Endothelial cell of umbilical vein (primary cell): ENCODE results near the gene SV2C. TPM values are rescaled to one million over a fixed set of nuclear protein-coding genes. Genes with fewer than 3 reads are reported as not detected.

Source experiments
- BruUV-seq: library from RNA; stranded (reverse); fragments of 400-500 nt; replicated peaks from 2 replicates; lab custom pipeline; 2021; lab: Mats Ljungman, UMichigan
- CTCF ChIA-PET: fragments of 300-600, 350-600 bp; sonication (Branson Sonifier 250); formaldehyde crosslinking; loops from one replicate; lab custom pipeline; 2021; ENCODE audit warnings: antibody characterized with exemption, inconsistent platforms; lab: Charles Lee
- POLR2A ChIA-PET: fragments of 300-600, 350-600 bp; sonication (Branson Sonifier 250); formaldehyde crosslinking; loops from one replicate; lab custom pipeline; 2021; ENCODE audit warnings: antibody characterized with exemption, inconsistent platforms; lab: Charles Lee
- DNase-seq: peaks from one replicate; pipeline ENCODE4 v3.0.0-alpha.2; 2011; ENCODE audit warnings: low read depth, low spot score
- FAIRE-seq: peaks from 2 replicates; lab custom pipeline; 2011; peaks lifted over from hg19 to GRCh38; lab: Jason Lieb, UNC
- H2AFZ ChIP-seq: 2 replicates; pipeline ENCODE4 v1.6.0; 2012; ENCODE audit warnings: low read depth, low read length, control low read depth, inconsistent platforms
- H3K27ac ChIP-seq: 2 replicates; pipeline ENCODE4 v1.5.1; 2011; ENCODE audit warnings: low read depth, mild to moderate bottlenecking, control low read depth, low read length, moderate library complexity; ENCODE audit not compliant: insufficient read depth
- H3K27me3 ChIP-seq, 2 experiments: 2 replicates each; pipeline versions ENCODE4 v1.6.0 to v1.6.1; 2011; ENCODE audit warnings: low read length in 2 of 2, mixed read lengths in 1 of 2; ENCODE audit not compliant: control insufficient read depth in 2 of 2, insufficient read depth in 2 of 2
- H3K36me3 ChIP-seq, 2 experiments: 2 replicates in 1 of 2; 3 replicates in 1 of 2; pipeline ENCODE4 v1.5.1; 2011; ENCODE audit warnings: low read length in 2 of 2, mild to moderate bottlenecking in 1 of 2, moderate library complexity in 1 of 2; ENCODE audit not compliant: control insufficient read depth in 2 of 2, insufficient read depth in 2 of 2; ENCODE audit errors: extremely low read depth in 1 of 2
- H3K4me1 ChIP-seq: 3 replicates; pipeline ENCODE4 v1.5.1; 2011; ENCODE audit warnings: mild to moderate bottlenecking, low read length; ENCODE audit not compliant: control insufficient read depth, insufficient read depth; ENCODE audit errors: extremely low read depth
- H3K4me2 ChIP-seq: 2 replicates; pipeline ENCODE4 v1.6.1; 2011; ENCODE audit warnings: low read length, control low read depth, mixed read lengths; ENCODE audit not compliant: insufficient read depth
- H3K4me3 ChIP-seq, 3 experiments: fragments of 200-600 bp in 1 of 3; sonication (generic), shearing (Covaris generic) in 1 of 3; replicated peaks in 1 of 3; 2 replicates each; pipeline ENCODE4 v1.5.1; 2011 to 2016; ENCODE audit warnings: control low read depth in 3 of 3, low read length in 3 of 3, mild to moderate bottlenecking in 2 of 3, inconsistent platforms in 1 of 3, low read depth in 1 of 3, moderate library complexity in 1 of 3; ENCODE audit not compliant: insufficient read depth in 1 of 3
- H3K79me2 ChIP-seq: 2 replicates; pipeline ENCODE4 v1.6.0; 2012; ENCODE audit warnings: low read length, inconsistent platforms; ENCODE audit not compliant: control insufficient read depth, insufficient read depth
- H3K9ac ChIP-seq: replicated peaks from 2 replicates; pipeline ENCODE3; 2011; ENCODE audit warnings: low read length, control low read depth; ENCODE audit not compliant: insufficient read depth; ENCODE audit errors: extremely low read depth
- H3K9me1 ChIP-seq: replicated peaks from 3 replicates; pipeline ENCODE4 v1.6.0; 2011; ENCODE audit warnings: mild to moderate bottlenecking, low read length; ENCODE audit not compliant: control insufficient read depth, insufficient read depth; ENCODE audit errors: extremely low read depth
- H3K9me3 ChIP-seq: replicated peaks from 2 replicates; pipeline ENCODE4 v1.5.1; 2012; ENCODE audit warnings: low read length, inconsistent platforms; ENCODE audit not compliant: control insufficient read depth, insufficient read depth
- H4K20me1 ChIP-seq: replicated peaks from 2 replicates; pipeline ENCODE3; 2011; ENCODE audit warnings: mild to moderate bottlenecking, low read length; ENCODE audit not compliant: control insufficient read depth, insufficient read depth; ENCODE audit errors: extremely low read depth
- CTCF ChIP-seq, 2 donors: IDR thresholded peaks; 1 replicate in 1 of 2; 2 replicates in 1 of 2; pipeline ENCODE4 v1.5.1; 2011; ENCODE audit warnings: low read length in 2 of 2, mild to moderate bottlenecking in 2 of 2, moderate library complexity in 2 of 2, control low read depth in 1 of 2, inconsistent platforms in 1 of 2, low read depth in 1 of 2; ENCODE audit not compliant: insufficient read depth in 1 of 2; ENCODE audit errors: extremely low read depth in 1 of 2
- EZH2 ChIP-seq: IDR thresholded peaks from 2 replicates; pipeline ENCODE4 v1.6.1; 2012; ENCODE audit warnings: borderline replicate concordance, low read depth, mild to moderate bottlenecking, moderate library complexity, low read length, inconsistent platforms; ENCODE audit not compliant: severe bottlenecking
- FOS ChIP-seq: IDR thresholded peaks from 2 replicates; pipeline ENCODE4 v1.6.1; 2011; ENCODE audit warnings: mild to moderate bottlenecking, low read length, moderate library complexity, borderline replicate concordance; ENCODE audit not compliant: insufficient read depth
- GATA2 ChIP-seq: IDR thresholded peaks from 2 replicates; pipeline ENCODE4 v1.7.0; 2011; ENCODE audit warnings: low read depth, mild to moderate bottlenecking, moderate library complexity, mixed read lengths, low read length; ENCODE audit not compliant: insufficient read length, insufficient read depth
- JUN ChIP-seq: IDR thresholded peaks from 2 replicates; pipeline ENCODE4 v1.6.1; 2011; ENCODE audit warnings: borderline replicate concordance, low read depth; ENCODE audit not compliant: insufficient read length, insufficient read depth
- MAX ChIP-seq: IDR thresholded peaks from 2 replicates; pipeline ENCODE4 v1.6.1; 2011; ENCODE audit not compliant: insufficient read depth, insufficient read length
- MYC ChIP-seq: IDR thresholded peaks from one replicate; pipeline ENCODE4 v1.6.1; 2011; ENCODE audit warnings: mild to moderate bottlenecking, low read depth, low read length
- POLR2A ChIP-seq: IDR thresholded peaks from 2 replicates; pipeline ENCODE4 v1.6.1; 2012; ENCODE audit warnings: low read depth, mild to moderate bottlenecking, control low read depth, low read length
- POLR2AphosphoS5 ChIP-seq: IDR thresholded peaks from 2 replicates; pipeline ENCODE4 v1.6.1; 2012; ENCODE audit warnings: low read depth, mild to moderate bottlenecking, control low read depth, low read length, moderate library complexity; ENCODE audit not compliant: insufficient read depth
- dilution Hi-C: fragments of 300-500 bp; cut with MboI; formaldehyde crosslinking; loops from one replicate; pipeline ENCODE4 v1.15.0; 2019; ENCODE audit warnings: low sequenced_read_pairs; ENCODE audit not compliant: extremely low pct_ligation_motif_present
- intact Hi-C: fragments of 100-400 bp; cut with micrococcal nuclease; formaldehyde crosslinking; loops from one replicate; pipeline ENCODE4 v1.10.0; 2022
- polyA plus RNA-seq, 4 experiments: library from polyadenylated mRNA; depleted of rRNA in 3 of 4; stranded (reverse) in 3 of 4; unstranded in 1 of 4; fragments of >200 nt; gene quantifications; 2 replicates each; pipeline versions ENCODE4 v1.2.1 to v1.2.3, GENCODE V29; 2011 to 2012; ENCODE audit warnings: missing spikeins in 1 of 4
- total RNA-seq: library from RNA; stranded (reverse); gene quantifications from 2 replicates; pipeline ENCODE4 v1.2.3, GENCODE V29; 2021

The SV2C gene
- total and polyA plus RNA-seq, 2 donors (not counting 3 experiments of a cell fraction or from before 2014, with no cell fraction given) = not detected

GRCh38 chr5:76332102-76332501 is 248.9 kb downstream of the SV2C start:
- CTCF ChIA-PET = no interaction called here
- BruUV-seq = no TSS peak

More at GRCh38 chr5:76332102-76332501, 248.9 kb downstream of the SV2C start:
- DNase-seq = no peak
- H3K9ac ChIP-seq = no peak overlapping the region
- peaks cover 0 to 2% of the 10 kb centered on the region in 2 experiments for H3K27me3 ChIP-seq
- H3K4me2 ChIP-seq = no peak overlapping the region
- H4K20me1 ChIP-seq = no peaks in the 10 kb centered on the region
- dilution Hi-C loops = no loop called here
- H2AFZ ChIP-seq = no peak overlapping the region
- intact Hi-C loops = no loop called here
- H3K4me3 ChIP-seq = no peak overlapping the region
- FAIRE-seq = no peak
- H3K79me2 ChIP-seq = no peaks in the 10 kb centered on the region
- POLR2A ChIA-PET = no interaction called here
- no peaks in the 10 kb centered on the region for H3K36me3 ChIP-seq
- no peaks in the 10 kb centered on the region for H3K9me3 ChIP-seq
- no peaks in the 10 kb centered on the region for H3K9me1 ChIP-seq
- H3K4me1 ChIP-seq = no peaks in the 10 kb centered on the region
- TF ChIP-seq POLR2A (no peak), POLR2AphosphoS5 (no peak), CTCF (IDR thresholded peaks at IDR 0.05; ENCODE audit: extremely low read depth in 1 of 2, insufficient read depth in 1 of 2, low read depth in 1 of 2, low read length in 2 of 2) (no peak), FOS (no peak), GATA2 (no peak), EZH2 (no peak), MAX (no peak), JUN (no peak), MYC (no peak)
- no peak overlapping the region for H3K27ac ChIP-seq
